ACC112 (cell line): ENCODE measurements around the gene C14orf119.

Experiments
- H2AFZ ChIP-seq: fragments of 200-600 bp; sonication (generic); one replicate; pipeline ENCODE4 v1.6.0; 2017; ENCODE audit warnings: antibody characterized with exemption, low read length; ENCODE audit not compliant: unreplicated experiment
- H3K27ac ChIP-seq: fragments of 200-600 bp; sonication (generic); 2 replicates; pipeline ENCODE4 v1.5.1; 2014; ENCODE audit warnings: low read depth, mild to moderate bottlenecking, antibody characterized with exemption, low read length, moderate library complexity
- H3K27me3 ChIP-seq: fragments of 200-600 bp; sonication (generic); 2 replicates; pipeline ENCODE4 v1.6.1; 2014; ENCODE audit warnings: mild to moderate bottlenecking, antibody characterized with exemption, low read length, moderate library complexity, mixed read lengths; ENCODE audit not compliant: insufficient read depth
- H3K36me3 ChIP-seq: fragments of 200-600 bp; sonication (generic); 2 replicates; pipeline ENCODE4 v1.6.1; 2016; ENCODE audit warnings: mild to moderate bottlenecking, antibody characterized with exemption, low read length, moderate library complexity, mixed read lengths; ENCODE audit not compliant: insufficient read depth
- H3K4me1 ChIP-seq: fragments of 200-600 bp; sonication (generic); one replicate; pipeline ENCODE4 v1.6.1; 2016; ENCODE audit warnings: low read length, mixed read lengths; ENCODE audit not compliant: insufficient read depth, unreplicated experiment, control insufficient read depth
- H3K4me3 ChIP-seq: fragments of 200-600 bp; sonication (generic); 2 replicates; pipeline ENCODE4 v1.5.1; 2014; ENCODE audit warnings: mild to moderate bottlenecking, low read depth, low read length
- H3K79me2 ChIP-seq: fragments of 200-600 bp; sonication (generic); one replicate; pipeline ENCODE4 v1.6.0; 2016; ENCODE audit warnings: low read length; ENCODE audit not compliant: control insufficient read depth, unreplicated experiment, insufficient read depth

The C14orf119 gene

GRCh38 chr14:23131482-23131881, 36.2 kb downstream of the C14orf119 start:
- Histone ChIP-seq H3K4me3 (no peak overlapping the region), H3K79me2 (no peaks in the 10 kb centered on the region), H3K4me1 (no peaks in the 10 kb centered on the region), H2AFZ (no peak overlapping the region), H3K36me3 (no peaks in the 10 kb centered on the region), H3K27ac (no peak overlapping the region), H3K27me3 (no peaks in the 10 kb centered on the region)

GRCh38 chr14:23132970-23133369, 37.7 kb downstream of the C14orf119 start:
- Histone ChIP-seq H3K4me1 (no peaks in the 10 kb centered on the region), H3K79me2 (no peaks in the 10 kb centered on the region), H2AFZ (no peak overlapping the region), H3K27me3 (no peaks in the 10 kb centered on the region), H3K36me3 (no peaks in the 10 kb centered on the region), H3K27ac (no peak overlapping the region), H3K4me3 (no peak overlapping the region)

- Histone ChIP-seq H3K36me3 (no peaks in the 10 kb centered on the region), H3K4me3 (no peak overlapping the region), H3K4me1 (no peaks in the 10 kb centered on the region), H3K79me2 (no peaks in the 10 kb centered on the region), H3K27ac (no peak overlapping the region), H2AFZ (no peak overlapping the region), H3K27me3 (no peaks in the 10 kb centered on the region)
Observed at GRCh38 chr14:23136566-23137133, 41.3 kb downstream of the C14orf119 start.

- Histone ChIP-seq H3K79me2 (no peaks in the 10 kb centered on the region), H3K27ac (no peak overlapping the region), H3K4me3 (no peak overlapping the region), H3K27me3 (no peaks in the 10 kb centered on the region), H3K36me3 (no peaks in the 10 kb centered on the region), H3K4me1 (no peaks in the 10 kb centered on the region), H2AFZ (no peak overlapping the region)
Observed at GRCh38 chr14:23137192-23137812, 42.0 kb downstream of the C14orf119 start.

- Histone ChIP-seq H2AFZ (no peak overlapping the region), H3K79me2 (no peaks in the 10 kb centered on the region), H3K4me3 (no peak overlapping the region), H3K27me3 (peaks cover 4% of the 10 kb centered on the region; the same call in 1 of the 2 replicates), H3K4me1 (no peaks in the 10 kb centered on the region), H3K27ac (no peak overlapping the region), H3K36me3 (no peaks in the 10 kb centered on the region)
Observed at GRCh38 chr14:23137813-23138535, 42.7 kb downstream of the C14orf119 start.

- no peaks in the 10 kb centered on the region for H3K36me3 ChIP-seq
- H3K27ac ChIP-seq, result no peak overlapping the region
- H3K27me3 ChIP-seq, result peaks cover 8% of the 10 kb centered on the region; the same call in 1 of the 2 replicates
- no peaks in the 10 kb centered on the region for H3K79me2 ChIP-seq
- H2AFZ ChIP-seq, result no peak overlapping the region
- no peak overlapping the region for H3K4me3 ChIP-seq
- no peaks in the 10 kb centered on the region for H3K4me1 ChIP-seq
Observed at GRCh38 chr14:23139874-23140273, 44.6 kb downstream of the C14orf119 start.

GRCh38 chr14:23140371-23140770, 45.1 kb downstream of the C14orf119 start:
- no peak overlapping the region for H2AFZ ChIP-seq
- no peaks in the 10 kb centered on the region for H3K36me3 ChIP-seq
- no peak overlapping the region for H3K4me3 ChIP-seq
- peaks cover 8% of the 10 kb centered on the region; the same call in 1 of the 2 replicates for H3K27me3 ChIP-seq
- H3K79me2 ChIP-seq, result no peaks in the 10 kb centered on the region
- no peak overlapping the region for H3K27ac ChIP-seq
- no peaks in the 10 kb centered on the region for H3K4me1 ChIP-seq

GRCh38 chr14:23141706-23142444, 46.6 kb downstream of the C14orf119 start:
- Histone ChIP-seq H3K27ac (no peak overlapping the region), H2AFZ (no peak overlapping the region), H3K79me2 (no peaks in the 10 kb centered on the region), H3K36me3 (no peaks in the 10 kb centered on the region), H3K4me1 (no peaks in the 10 kb centered on the region), H3K4me3 (no peak overlapping the region), H3K27me3 (peaks cover 8% of the 10 kb centered on the region; the same call in 1 of the 2 replicates)

- H3K79me2 ChIP-seq, result no peaks in the 10 kb centered on the region
- H3K27ac ChIP-seq, result no peak overlapping the region
- H3K4me3 ChIP-seq, result no peak overlapping the region
- no peaks in the 10 kb centered on the region for H3K36me3 ChIP-seq
- H2AFZ ChIP-seq, result no peak overlapping the region
- peaks cover 8% of the 10 kb centered on the region; the same call in 1 of the 2 replicates for H3K27me3 ChIP-seq
- H3K4me1 ChIP-seq, result peaks cover 2% of the 10 kb centered on the region
Observed at GRCh38 chr14:23142826-23143225, 47.5 kb downstream of the C14orf119 start.

GRCh38 chr14:23143911-23144310, 48.6 kb downstream of the C14orf119 start:
- Histone ChIP-seq H3K27ac (no peak overlapping the region), H3K4me1 (peaks cover 2% of the 10 kb centered on the region), H2AFZ (no peak overlapping the region), H3K4me3 (no peak overlapping the region), H3K36me3 (no peaks in the 10 kb centered on the region), H3K27me3 (peaks cover 8% of the 10 kb centered on the region; the same call in 1 of the 2 replicates), H3K79me2 (no peaks in the 10 kb centered on the region)
